ENCODE measurements around the gene H19.

The H19 gene

GRCh38 chr11:1982873-1983600 is 14.6 kb downstream of the H19 start:
- no peak for DNase-seq

GRCh38 chr11:1979607-1980006 is 18.0 kb downstream of the H19 start:
- no peak for DNase-seq

- DNase-seq: no peak
These were observed 18.7 kb downstream of the H19 start for GRCh38 chr11:1978720-1979473.

DNA sequence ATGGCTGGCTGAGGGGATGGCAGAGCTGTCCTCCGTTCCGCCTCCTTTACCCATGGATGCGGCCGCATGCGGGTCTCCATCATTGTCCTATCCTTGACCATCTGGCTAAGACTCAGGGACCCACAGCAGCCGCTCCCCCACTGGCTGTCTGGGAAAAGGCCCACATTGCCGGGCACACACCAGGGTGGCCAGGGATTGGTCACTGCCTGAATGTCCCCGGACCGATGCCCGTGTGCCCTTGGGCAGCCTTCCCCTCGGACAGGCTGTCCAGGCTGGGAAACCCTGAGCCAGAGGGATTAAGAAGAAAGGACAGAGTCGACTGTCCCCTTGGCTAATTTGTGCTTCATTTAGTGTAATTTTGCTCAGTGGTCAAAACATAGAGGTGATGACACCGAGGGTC is 22.5 kb downstream of the H19 start:
- DNase-seq: no peak

GRCh38 chr11:1970956-1971355 is 26.7 kb downstream of the H19 start:
- no peak for DNase-seq

DNA sequence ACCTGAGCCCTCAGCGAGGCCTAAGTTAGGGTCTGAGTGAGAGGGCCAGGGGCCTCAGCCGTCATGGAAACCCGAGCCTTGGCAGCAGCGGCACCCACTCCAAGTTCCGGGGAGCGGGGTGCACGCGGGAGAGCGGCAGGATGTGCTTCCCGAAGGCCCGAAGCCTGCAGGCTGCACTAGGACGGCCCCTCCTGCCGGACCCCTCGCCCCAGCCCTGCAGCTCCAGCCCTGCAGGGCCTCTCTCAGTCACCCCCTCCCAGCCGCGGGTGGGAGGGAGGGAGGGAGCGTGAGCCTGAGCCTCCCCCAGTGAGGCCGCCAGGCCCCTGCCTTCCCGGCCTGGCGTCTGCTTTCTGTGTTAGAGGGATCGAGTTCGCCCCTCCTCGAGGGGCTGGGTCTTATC is 27.9 kb downstream of the H19 start:
- no peak for DNase-seq

GRCh38 chr11:1969035-1969434 is 28.6 kb downstream of the H19 start:
- no peak for DNase-seq

DNA sequence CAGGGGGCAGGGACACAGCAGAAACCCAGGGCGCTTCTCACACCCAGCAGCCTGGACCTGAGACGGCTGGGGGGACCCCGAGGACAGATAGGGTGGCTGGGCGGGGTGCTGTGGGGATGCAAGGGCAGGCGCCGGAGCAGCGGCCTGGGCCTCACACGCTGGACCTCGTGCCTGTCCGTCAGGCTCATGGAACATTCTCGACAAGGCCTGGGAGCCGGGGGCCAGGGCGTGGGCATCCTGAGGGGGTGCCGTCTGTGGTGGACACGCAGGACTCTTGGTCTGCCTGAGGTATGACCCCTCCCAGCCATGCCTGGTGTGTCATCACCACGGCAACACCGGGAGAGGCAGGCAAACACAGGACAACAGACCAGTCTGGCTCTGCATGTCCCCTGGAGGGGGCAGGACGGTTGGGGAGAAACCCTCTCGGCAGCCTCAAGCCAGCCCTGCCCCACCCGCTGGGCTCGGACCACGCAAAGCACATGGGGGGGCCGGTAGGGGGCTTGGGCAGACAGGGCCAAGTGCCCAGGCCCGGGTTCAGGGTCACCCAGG is 29.1 kb downstream of the H19 start:
- no peak for DNase-seq

GRCh38 chr11:1967641-1968225 is 29.9 kb downstream of the H19 start:
- DNase-seq: no peak

DNA sequence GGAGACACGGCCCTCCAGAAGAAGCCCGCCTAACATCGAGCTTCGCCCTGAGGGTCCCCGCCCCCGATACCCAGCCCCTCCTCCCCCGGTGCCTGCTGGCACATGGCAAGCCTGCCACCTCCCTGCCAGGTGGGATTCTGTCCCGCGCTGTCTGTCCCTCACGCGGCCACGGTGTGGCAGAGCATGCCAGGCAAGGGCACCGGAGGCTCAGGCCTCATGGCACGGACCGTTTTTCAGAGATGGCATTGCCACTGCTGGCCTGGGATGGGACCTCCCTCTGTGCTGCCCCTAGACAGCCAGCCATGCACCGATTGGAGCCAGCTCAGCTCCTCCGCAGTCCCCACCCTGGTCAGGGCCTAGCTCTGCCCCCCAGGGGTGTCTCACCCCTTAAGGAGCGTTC is 31.1 kb downstream of the H19 start:
- no peak for DNase-seq

GRCh38 chr11:1964955-1965354 is 32.7 kb downstream of the H19 start:
- no peak for DNase-seq

GRCh38 chr11:1964348-1964747 is 33.3 kb downstream of the H19 start:
- DNase-seq: no peak

DNA sequence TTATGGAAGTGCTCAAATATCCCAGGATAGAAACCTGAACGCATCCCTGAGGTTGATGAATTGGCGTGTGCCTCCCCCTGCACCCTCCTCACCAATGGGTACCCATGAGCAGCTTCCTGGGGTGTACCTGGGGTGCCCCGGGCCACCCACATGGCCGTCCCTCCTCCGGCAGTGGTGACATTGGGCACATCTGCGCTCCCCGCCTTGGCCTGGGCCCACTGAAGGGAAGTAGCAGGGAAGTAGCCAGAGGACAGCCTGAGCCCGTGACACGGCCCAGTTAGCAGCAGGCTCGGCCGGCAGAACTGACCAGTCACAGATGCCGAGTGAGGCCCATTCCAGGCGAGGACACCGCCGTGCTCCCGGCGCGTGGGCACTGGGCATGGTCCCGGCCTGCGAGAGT is 33.8 kb downstream of the H19 start:
- no peak for DNase-seq

DNA sequence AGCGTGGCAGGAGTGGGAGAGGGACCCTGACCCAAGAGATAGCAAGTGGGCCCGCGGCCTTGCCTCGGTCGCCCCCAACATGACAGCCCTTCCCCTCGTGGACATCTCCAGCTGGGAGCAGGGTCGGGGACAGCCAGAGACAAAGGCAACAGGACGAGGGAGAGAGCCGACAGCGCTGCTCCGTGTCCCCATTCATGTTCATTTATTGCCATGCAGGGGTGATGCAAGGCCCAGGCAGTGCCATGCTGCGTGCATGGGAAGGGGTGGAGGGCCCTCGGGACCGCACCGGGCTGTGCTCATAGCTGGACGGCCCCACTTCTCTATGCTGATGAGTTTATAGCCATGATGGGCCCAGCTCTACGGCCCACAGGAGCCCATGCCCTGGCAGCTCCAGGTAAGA is 37.9 kb downstream of the H19 start:
- no peak for DNase-seq

DNA sequence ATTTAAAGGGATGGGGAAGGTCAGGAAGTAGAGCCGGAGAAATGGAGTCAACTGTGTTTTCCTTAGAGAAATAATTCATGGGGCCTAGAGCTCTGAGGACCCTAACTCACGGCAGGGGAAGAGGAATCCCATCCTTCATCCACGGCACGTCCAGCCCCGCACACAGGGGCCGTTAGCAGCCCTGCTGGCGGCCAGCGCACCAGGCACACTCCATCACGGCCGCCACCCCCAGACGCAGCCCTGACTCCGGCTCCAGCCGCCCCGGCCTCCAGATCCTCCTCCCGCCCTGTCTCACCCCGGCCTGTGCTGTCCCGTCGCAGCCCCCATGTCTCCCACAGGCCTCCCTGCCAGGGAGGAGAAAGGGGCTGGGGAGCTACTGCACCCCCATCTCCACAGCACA is 39.3 kb downstream of the H19 start:
- DNase-seq: no peak

DNA sequence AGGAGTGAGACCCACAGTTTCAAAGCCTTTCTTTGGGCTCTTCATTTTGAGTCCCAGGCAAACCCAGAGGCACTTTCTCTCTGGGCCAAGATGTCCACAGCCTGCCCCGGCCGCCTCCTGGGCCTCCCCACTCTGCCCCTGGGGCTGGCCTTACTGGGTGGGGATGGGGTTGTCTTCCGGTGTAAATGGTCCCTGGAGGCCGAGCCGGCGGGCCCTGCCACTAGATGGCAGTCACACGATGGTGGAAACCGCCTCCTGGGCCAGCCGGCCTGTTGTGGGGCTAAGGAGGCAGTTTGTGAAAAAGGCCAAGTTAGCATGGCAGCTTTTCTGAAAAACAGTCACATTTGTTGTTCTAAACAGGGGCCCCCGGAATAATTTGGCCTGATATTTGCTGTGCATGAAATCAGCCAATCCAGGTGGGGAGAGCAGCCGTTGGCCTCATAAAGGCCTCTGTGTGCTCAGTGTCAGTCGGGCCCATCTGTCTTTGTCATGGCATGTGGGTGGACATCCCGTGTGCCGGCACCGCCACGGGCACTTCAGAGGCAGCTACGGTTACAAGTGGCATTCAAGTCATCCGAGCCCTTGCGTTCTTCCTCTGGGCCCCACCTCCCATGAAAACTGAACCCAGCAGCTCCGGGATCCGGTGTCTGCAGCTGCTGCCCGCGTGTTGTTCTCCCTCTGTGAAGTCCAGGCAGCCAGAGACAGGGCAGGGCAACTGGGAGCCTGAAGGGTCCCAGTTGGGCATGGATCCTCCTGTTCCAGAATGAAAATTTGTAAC is 44.0 kb downstream of the H19 start:
- no peak for DNase-seq

- DNase-seq: no peak
These were observed 44.7 kb downstream of the H19 start for GRCh38 chr11:1952806-1953482.

DNA sequence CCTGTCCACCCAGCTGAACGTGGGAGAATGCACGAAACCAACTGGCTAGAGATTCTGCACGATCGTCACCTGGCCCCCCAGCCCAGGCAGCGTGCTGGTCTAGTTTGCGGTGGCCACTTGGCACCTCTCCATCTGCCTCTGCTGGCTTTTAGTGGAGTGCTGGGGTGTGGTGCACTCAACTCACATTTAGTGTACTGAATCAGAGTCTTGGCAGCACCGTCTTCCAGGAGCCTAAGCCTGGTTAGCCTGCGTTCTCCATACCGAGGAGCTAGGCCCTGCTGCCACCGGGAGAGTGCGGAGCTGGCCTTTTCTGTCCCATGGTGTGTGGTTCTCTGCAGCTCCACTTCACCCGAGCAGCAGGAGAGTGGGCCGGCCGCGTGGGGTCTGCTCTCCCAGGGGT is 47.7 kb downstream of the H19 start:
- no peak for DNase-seq

DNA sequence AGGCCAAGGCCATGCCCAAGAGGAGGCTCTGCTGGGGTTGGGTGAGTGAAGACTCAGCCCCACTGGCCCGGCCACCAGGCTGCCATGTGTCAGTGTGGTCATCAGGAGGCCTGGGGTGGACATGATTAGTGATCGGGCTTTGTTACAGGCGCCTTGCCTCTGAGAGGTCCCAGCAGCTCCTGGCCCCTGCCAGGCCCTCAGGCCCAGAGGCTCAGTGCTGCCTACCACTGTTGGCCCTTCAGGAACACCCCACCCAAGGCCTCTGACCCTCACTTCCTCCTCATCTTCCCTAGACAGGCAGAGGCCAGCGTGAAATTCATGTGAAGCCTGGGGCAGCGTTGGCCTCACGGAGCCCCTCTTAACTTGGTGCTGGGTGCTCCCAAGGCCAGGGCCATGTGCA is 48.3 kb downstream of the H19 start:
- no peak for DNase-seq

- no peak for DNase-seq
These were observed 49.3 kb downstream of the H19 start for GRCh38 chr11:1948389-1948788.

DNA sequence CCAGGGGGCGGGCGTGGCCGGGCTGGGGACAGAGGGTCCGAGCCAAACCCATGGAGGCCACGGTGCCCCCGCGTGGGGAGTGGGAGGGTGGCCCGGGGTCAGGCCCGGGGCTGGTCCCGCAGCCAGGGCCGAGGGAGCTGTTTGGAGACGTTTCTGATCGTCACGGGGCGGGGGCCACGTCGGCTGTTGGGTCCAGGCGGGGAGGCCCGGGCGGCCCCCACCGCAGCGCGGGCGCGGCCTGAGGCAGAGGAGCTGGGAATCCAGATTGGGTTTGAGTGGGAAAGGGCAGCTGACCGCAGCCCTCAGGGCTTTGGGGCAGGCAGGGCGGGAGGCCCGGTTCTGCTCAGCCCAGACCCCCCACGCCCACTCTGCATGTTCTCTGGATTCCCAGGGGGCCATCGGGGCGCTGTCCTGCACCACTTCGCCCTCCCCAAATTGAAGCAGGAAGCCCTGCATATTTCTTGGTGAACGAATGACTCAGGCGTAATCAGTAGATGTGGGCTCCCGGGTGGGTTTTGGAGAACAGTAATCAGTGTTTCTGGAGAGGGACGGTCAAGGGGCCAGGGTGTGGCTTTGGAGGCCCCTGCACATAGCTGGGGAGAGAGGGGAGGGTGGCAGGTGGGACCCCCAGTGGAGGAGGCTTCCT is 49.9 kb downstream of the H19 start:
- DNase-seq: no peak
